ENCODE measurements around the gene FRMPD3. TPM values are rescaled to one million over a fixed set of nuclear protein-coding genes. Genes with fewer than 3 reads are reported as not detected.

Gene FRMPD3
- total RNA-seq, 4 donors from 2014 or later: 0.06 to 0.19 TPM; not detected in 2

- Histone ChIP-seq H3K9me3 (no peaks in the 10 kb centered on the region), H3K27ac (replicated peaks in 1 of 4) (no peak overlapping the region), H3K4me3 (no peak overlapping the region), H3K27me3 (peaks cover 0 to 28% (median 6%) of the 10 kb centered on the region in 4 donors), H3K36me3 (no peaks in the 10 kb centered on the region), H3K4me1 (peaks cover 2 to 21% (median 13%) of the 10 kb centered on the region in 4 donors)
- intact Hi-C loops (cut with DNase I): no loop called here
- DNase-seq (ENCODE audit: extremely low spot score): no peak
- WGBS: 48% methylated on average over 5 of the region's 6 CpGs
- TF ChIP-seq EP300 (IDR thresholded peaks at IDR 0.05) (no peak), POLR2AphosphoS5 (IDR thresholded peaks at IDR 0.05) (no peak), POLR2A (IDR thresholded peaks at IDR 0.05; ENCODE audit: low read depth) (no peak), CTCF (IDR thresholded peaks at IDR 0.05) (no peak)
Observed at GRCh38 chrX:107452581-107452980, 3.1 kb downstream of the FRMPD3 start.

GRCh38 chrX:107454302-107454701 lies 4.8 kb downstream of the FRMPD3 start:
- Histone ChIP-seq H3K36me3 (no peaks in the 10 kb centered on the region), H3K27me3 (peaks cover 0 to 21% (median 6%) of the 10 kb centered on the region in 4 donors), H3K4me3 (no peak overlapping the region), H3K9me3 (no peaks in the 10 kb centered on the region), H3K4me1 (peaks cover 0 to 13% (median 6%) of the 10 kb centered on the region in 4 donors), H3K27ac (replicated peaks in 1 of 4) (no peak overlapping the region)
- TF ChIP-seq POLR2A (IDR thresholded peaks at IDR 0.05; ENCODE audit: low read depth) (no peak), EP300 (IDR thresholded peaks at IDR 0.05) (no peak), CTCF (IDR thresholded peaks at IDR 0.05) (no peak), POLR2AphosphoS5 (IDR thresholded peaks at IDR 0.05) (no peak)
- no peak for DNase-seq (ENCODE audit: extremely low spot score)
- intact Hi-C loops (cut with DNase I): no loop called here

GRCh38 chrX:107457289-107457688 lies 7.8 kb downstream of the FRMPD3 start:
- DNase-seq (ENCODE audit: extremely low spot score): no peak
- Histone ChIP-seq H3K36me3 (no peaks in the 10 kb centered on the region), H3K27ac (replicated peaks in 1 of 4) (no peak overlapping the region), H3K4me1 (no peaks in the 10 kb centered on the region), H3K27me3 (peaks cover 0 to under 1% (median 0%) of the 10 kb centered on the region in 4 donors), H3K4me3 (no peak overlapping the region), H3K9me3 (no peaks in the 10 kb centered on the region)
- TF ChIP-seq EP300 (IDR thresholded peaks at IDR 0.05) (no peak), CTCF (IDR thresholded peaks at IDR 0.05) (no peak), POLR2AphosphoS5 (IDR thresholded peaks at IDR 0.05) (no peak), POLR2A (IDR thresholded peaks at IDR 0.05; ENCODE audit: low read depth) (no peak)
- WGBS: 96% methylated on average over 1 of the region's 1 CpG
- intact Hi-C loops (cut with DNase I): no loop called here

- no peaks in the 10 kb centered on the region for H3K36me3 ChIP-seq
- H3K9me3 ChIP-seq: no peaks in the 10 kb centered on the region
- H3K4me1 ChIP-seq: no peaks in the 10 kb centered on the region
- no peaks in the 10 kb centered on the region for H3K27me3 ChIP-seq
- H3K27ac ChIP-seq (replicated peaks in 1 of 4): no peak overlapping the region
- no peak for DNase-seq (ENCODE audit: extremely low spot score)
- intact Hi-C loops (cut with DNase I): no loop called here
- no peak for TF ChIP-seq EP300 (IDR thresholded peaks at IDR 0.05)
- no peak for TF ChIP-seq POLR2AphosphoS5 (IDR thresholded peaks at IDR 0.05)
- TF ChIP-seq POLR2A (IDR thresholded peaks at IDR 0.05; ENCODE audit: low read depth): no peak
- TF ChIP-seq CTCF (IDR thresholded peaks at IDR 0.05): no peak
- no peak overlapping the region for H3K4me3 ChIP-seq
- WGBS: 51% methylated on average over 4 of the region's 4 CpGs
Observed at GRCh38 chrX:107465932-107466620, 16.6 kb downstream of the FRMPD3 start.

GRCh38 chrX:107467271-107467670 lies 17.8 kb downstream of the FRMPD3 start:
- no peak for DNase-seq (ENCODE audit: extremely low spot score)
- H3K4me1 ChIP-seq: no peaks in the 10 kb centered on the region
- H3K27ac ChIP-seq (replicated peaks in 1 of 4): no peak overlapping the region
- TF ChIP-seq POLR2AphosphoS5 (IDR thresholded peaks at IDR 0.05) (no peak), EP300 (IDR thresholded peaks at IDR 0.05) (no peak), CTCF (IDR thresholded peaks at IDR 0.05) (no peak), POLR2A (IDR thresholded peaks at IDR 0.05; ENCODE audit: low read depth) (no peak)
- no peaks in the 10 kb centered on the region for H3K36me3 ChIP-seq
- intact Hi-C loops (cut with DNase I): no loop called here
- WGBS: 64% methylated on average over 4 of the region's 4 CpGs
- no peaks in the 10 kb centered on the region for H3K9me3 ChIP-seq
- H3K4me3 ChIP-seq: no peak overlapping the region
- H3K27me3 ChIP-seq: no peaks in the 10 kb centered on the region

All from esophagus muscularis mucosa (tissue), 4 donors.